Pancreas (tissue), 10 donors: ENCODE results near the gene FYB1. TPM values are rescaled to one million over a fixed set of nuclear protein-coding genes. Genes with fewer than 3 reads are reported as not detected.
A peak's percentile ranks its signal among the peaks of the same experiment; 100 is the strongest.
"Not testable (repeated sequence)": the region's sequence is repeated elsewhere in the genome, so short reads cannot be mapped to it uniquely, and the experiment has no call there.

ENCODE experiments used
- ATAC-seq, 4 donors: fragments of 200-7000 bp; cut with Tn5 transposase; one replicate each; pipeline versions ENCODE4 v1.8.0 to v1.9.1; 2020; ENCODE audit warnings: mild to moderate bottlenecking in 4 of 4, moderate library complexity in 4 of 4
- DNase-seq, 6 donors: peaks; one replicate each; pipeline ENCODE4 v3.0.0-alpha.2; 2020
- FAIRE-seq: peaks from 2 replicates; lab custom pipeline; 2012; peaks lifted over from hg19 to GRCh38; lab: Jason Lieb, UNC
- H3K27ac ChIP-seq, 4 donors: fragments of 200-600 bp; sonication (generic); 1 replicate in 3 of 4; 2 replicates in 1 of 4; pipeline versions ENCODE4 v1.5.0 to v1.8.0; 2020
- H3K27me3 ChIP-seq, 4 donors: fragments of 200-600 bp; one replicate each; pipeline ENCODE4 v1.8.0; 2021
- H3K36me3 ChIP-seq, 3 donors: fragments of 200-600 bp; sonication (generic) in 1 of 3; one replicate each; pipeline versions ENCODE4 v1.5.0 to v1.8.0; 2020 to 2021
- H3K4me1 ChIP-seq, 3 donors: fragments of 200-600 bp; one replicate each; pipeline ENCODE4 v1.8.0; 2021
- H3K4me3 ChIP-seq, 4 donors: fragments of 200-600 bp; sonication (generic) in 2 of 4; one replicate each; pipeline versions ENCODE4 v1.5.0 to v1.8.0; 2020 to 2021
- H3K9me3 ChIP-seq, 4 donors: fragments of 200-600 bp; one replicate each; pipeline ENCODE4 v1.8.0; 2021
- WGBS, 2 donors: extraction: QIAGEN DNeasy Blood & Tissue Kit; methylation state at CpG; one replicate each; pipeline ENCODE4 v1.1.7; 2013; 5-methylcytosine and 5-hydroxymethylcytosine counted together
- intact Hi-C, 3 donors: fragments of 100-400 bp; cut with DNase I; formaldehyde crosslinking; loops; one replicate each; pipeline versions ENCODE4 v1.11.1 to v1.14.2; 2022
- polyA plus RNA-seq, 2 donors: library from polyadenylated mRNA; stranded (reverse); fragments of 200-250 nt; gene quantifications; one replicate each; pipeline ENCODE4 v1.2.3, GENCODE V29; 2013
- total RNA-seq, 6 donors: library from RNA; stranded (reverse); fragmentation: NEBNext Ultra II Directional in 4 of 6; extraction: Animal tissue kit (Norgen Biotek cat#: 25700) in 4 of 6; gene quantifications; one replicate each; pipeline versions ENCODE4 v1.2.1 to v1.2.4, GENCODE V29; 2021 to 2023
- TF ChIP-seq, protein P1 (sequence below), 4 donors: fragments of 200-600 bp; sonication (generic) in 3 of 4; IDR thresholded peaks; one replicate each; pipeline versions ENCODE4 v1.5.0 to v1.8.0; 2021; ENCODE audit warnings: antibody characterized with exemption in 4 of 4
- donor health status: healthy with polysubstance abuse.
- donor health status: DM: no; HTN: no; CAD: no; lungs with moderate emphysema.
- donor health status: DM: no; HTN: no; CAD: no.
- donor health status: control.
- donor health status: control.
- donor health status: Bipolar disorder and iron deficiency.
- donor health status: DM: yes; HTN: yes; CAD: no.
- donor health status: DM: no; HTN: no; CAD: no.
- donor health status: DM: no; HTN: no; CAD: no.
- donor health status: DM: yes; HTN: yes; CAD: no.

Gene FYB1
- total and polyA plus RNA-seq, 8 donors, result 0.49 to 16.9 (median 1.6) TPM

- TF ChIP-seq, protein P1, sequence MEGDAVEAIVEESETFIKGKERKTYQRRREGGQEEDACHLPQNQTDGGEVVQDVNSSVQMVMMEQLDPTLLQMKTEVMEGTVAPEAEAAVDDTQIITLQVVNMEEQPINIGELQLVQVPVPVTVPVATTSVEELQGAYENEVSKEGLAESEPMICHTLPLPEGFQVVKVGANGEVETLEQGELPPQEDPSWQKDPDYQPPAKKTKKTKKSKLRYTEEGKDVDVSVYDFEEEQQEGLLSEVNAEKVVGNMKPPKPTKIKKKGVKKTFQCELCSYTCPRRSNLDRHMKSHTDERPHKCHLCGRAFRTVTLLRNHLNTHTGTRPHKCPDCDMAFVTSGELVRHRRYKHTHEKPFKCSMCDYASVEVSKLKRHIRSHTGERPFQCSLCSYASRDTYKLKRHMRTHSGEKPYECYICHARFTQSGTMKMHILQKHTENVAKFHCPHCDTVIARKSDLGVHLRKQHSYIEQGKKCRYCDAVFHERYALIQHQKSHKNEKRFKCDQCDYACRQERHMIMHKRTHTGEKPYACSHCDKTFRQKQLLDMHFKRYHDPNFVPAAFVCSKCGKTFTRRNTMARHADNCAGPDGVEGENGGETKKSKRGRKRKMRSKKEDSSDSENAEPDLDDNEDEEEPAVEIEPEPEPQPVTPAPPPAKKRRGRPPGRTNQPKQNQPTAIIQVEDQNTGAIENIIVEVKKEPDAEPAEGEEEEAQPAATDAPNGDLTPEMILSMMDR (IDR thresholded peaks at IDR 0.05), result no peak
- H3K27ac ChIP-seq, result no peak overlapping the region
- H3K9me3 ChIP-seq, result no peaks in the 10 kb centered on the region
- no peaks in the 10 kb centered on the region for H3K36me3 ChIP-seq
- H3K4me3 ChIP-seq, result no peak overlapping the region
- H3K4me1 ChIP-seq, result no peaks in the 10 kb centered on the region
- intact Hi-C loops, result no loop called here
- no peaks in the 10 kb centered on the region for H3K27me3 ChIP-seq
- no peak for ATAC-seq
- WGBS, 2 donors, result 59 to 75% methylated on average over 1 of the region's 1 CpG
- no peak for FAIRE-seq
- DNase-seq, result no peak
Measured at GRCh38 chr5:39236718-39237117, 17.4 kb upstream of the FYB1 start.

DNA sequence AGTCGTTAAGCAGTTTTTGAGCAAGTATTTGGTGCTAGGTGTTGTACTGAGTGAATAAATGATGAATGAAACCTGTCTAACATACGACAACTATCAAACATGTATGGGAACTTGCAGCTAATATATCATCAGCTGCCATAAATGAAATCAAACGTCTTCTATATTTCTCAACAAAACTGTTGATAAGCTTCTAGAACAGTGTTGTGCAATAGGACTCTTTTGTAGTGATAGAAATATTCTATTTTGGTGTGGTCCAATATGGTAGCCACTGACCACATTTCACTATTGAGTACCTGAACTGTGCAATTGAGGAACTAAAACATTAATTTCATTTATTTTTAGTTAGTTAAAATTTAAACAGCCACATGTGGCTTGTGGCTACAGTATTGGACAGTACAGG is 16.3 kb upstream of the FYB1 start:
- H3K9me3 ChIP-seq, result no peaks in the 10 kb centered on the region
- DNase-seq, result no peak
- H3K4me1 ChIP-seq, result no peaks in the 10 kb centered on the region
- FAIRE-seq, result no peak
- ATAC-seq, result no peak
- TF ChIP-seq, protein P1 (IDR thresholded peaks at IDR 0.05), result no peak
- intact Hi-C loops, result no loop called here
- H3K36me3 ChIP-seq, result no peaks in the 10 kb centered on the region
- H3K4me3 ChIP-seq, result no peak overlapping the region
- WGBS, 2 donors, result 36 to 48% methylated on average over 3 of the region's 3 CpGs
- no peak overlapping the region for H3K27ac ChIP-seq
- H3K27me3 ChIP-seq, result no peaks in the 10 kb centered on the region

DNA sequence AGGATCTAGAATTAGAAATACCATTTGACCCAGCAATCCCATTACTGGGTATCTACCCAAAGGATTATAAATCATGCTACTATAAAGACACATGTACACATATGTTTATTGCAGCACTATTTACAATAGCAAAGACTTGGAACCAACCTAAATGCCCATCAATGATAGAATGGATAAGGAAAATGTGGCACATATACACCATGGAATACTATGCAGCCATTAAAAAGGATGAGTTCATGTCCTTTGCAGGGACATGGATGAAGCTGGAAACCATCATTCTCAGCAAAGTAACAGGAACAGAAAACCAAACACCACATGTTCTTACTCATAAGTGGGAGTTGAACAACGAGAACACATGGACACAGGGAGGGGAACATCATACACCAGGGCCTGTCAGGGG is 15.1 kb upstream of the FYB1 start:
- 50 to 65% methylated on average over 1 of the region's 1 CpG for WGBS, 2 donors
- ATAC-seq, H3K27me3 ChIP-seq, H3K4me1 ChIP-seq, H3K27ac ChIP-seq, intact Hi-C loops, H3K9me3 ChIP-seq, H3K36me3 ChIP-seq, FAIRE-seq, H3K4me3 ChIP-seq, DNase-seq: not testable (repeated sequence)

DNA sequence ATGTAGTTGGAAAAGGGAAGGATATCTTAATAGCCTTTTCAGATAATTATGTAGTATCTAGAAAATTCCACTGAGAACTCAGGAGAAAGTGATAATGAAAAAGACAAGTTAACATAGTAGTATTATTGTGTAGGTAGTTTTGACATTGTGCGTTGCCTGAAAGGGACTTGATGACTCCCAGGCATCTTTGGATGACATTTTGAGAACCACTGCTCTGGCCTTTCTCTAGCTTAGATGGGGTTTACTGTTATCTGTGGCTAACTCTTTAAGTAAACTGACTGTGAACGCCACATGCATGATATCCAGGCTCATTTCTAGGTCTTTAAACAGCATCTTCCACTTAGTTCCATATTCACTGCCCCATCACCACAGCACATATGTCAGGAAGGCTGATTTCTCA is 14.4 kb upstream of the FYB1 start:
- Histone ChIP-seq H3K4me1 (no peaks in the 10 kb centered on the region), H3K9me3 (no peaks in the 10 kb centered on the region), H3K36me3 (no peaks in the 10 kb centered on the region), H3K4me3 (no peak overlapping the region), H3K27ac (no peak overlapping the region), H3K27me3 (no peaks in the 10 kb centered on the region)
- FAIRE-seq (no peak), ATAC-seq (no peak), DNase-seq (no peak)
- intact Hi-C loops, result no loop called here
- TF ChIP-seq, protein P1 (IDR thresholded peaks at IDR 0.05), result no peak
- WGBS, 2 donors, result 53 to 55% methylated on average over 2 of the region's 2 CpGs

DNA sequence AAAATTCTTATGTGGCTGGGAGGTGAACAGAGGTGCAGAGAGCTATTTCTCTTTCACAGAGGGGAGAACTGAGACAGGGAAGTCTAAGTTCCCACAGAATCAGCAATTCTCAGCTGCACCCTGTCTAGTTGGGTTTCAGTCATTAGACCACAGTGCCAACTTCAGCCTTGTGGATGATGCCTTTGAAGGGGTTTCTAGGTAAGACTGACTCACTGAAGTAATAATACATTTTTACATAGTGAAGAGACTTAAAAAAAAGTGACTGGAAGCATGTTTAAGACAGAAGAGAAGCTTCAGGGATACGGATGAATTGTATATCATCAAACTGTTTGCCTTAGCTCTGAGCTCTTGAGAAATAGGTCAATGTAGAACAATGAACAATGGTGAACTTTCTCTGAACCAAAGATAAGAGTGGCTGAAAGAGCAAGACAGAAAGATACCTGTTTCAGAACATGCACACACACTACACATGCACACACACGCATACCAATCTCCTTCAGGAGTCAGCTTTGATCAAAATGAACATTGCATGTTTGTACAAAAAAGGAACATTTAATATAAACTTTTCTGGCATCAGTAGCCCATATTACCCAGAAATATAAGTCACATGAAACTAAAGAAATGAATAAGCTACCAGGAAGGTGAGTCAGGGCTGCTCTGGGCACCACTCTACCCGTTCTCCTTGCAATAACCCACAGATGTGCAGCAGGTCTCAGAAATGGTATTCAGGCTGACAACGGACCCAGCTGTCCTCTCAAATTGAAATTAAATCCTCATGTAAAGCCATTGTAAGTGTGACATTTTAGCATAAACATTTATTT is 12.6 kb upstream of the FYB1 start:
- ATAC-seq (peak in 2 of 4 donors; percentile 29 to 70), DNase-seq (no peak), FAIRE-seq (no peak)
- no peaks in the 10 kb centered on the region for H3K27me3 ChIP-seq
- no peak overlapping the region for H3K27ac ChIP-seq
- no peaks in the 10 kb centered on the region for H3K9me3 ChIP-seq
- H3K36me3 ChIP-seq, result no peaks in the 10 kb centered on the region
- H3K4me1 ChIP-seq, result no peaks in the 10 kb centered on the region
- no peak overlapping the region for H3K4me3 ChIP-seq
- WGBS, 2 donors, result 47 to 60% methylated on average over 4 of the region's 4 CpGs
- intact Hi-C loops, result no loop called here
- TF ChIP-seq, protein P1 (IDR thresholded peaks at IDR 0.05), result no peak
